Esophagus squamous epithelium (tissue), 5 donors: ENCODE measurements around the gene KANSL1L. TPM values are rescaled to one million over a fixed set of nuclear protein-coding genes. Genes with fewer than 3 reads are reported as not detected.
A peak's percentile ranks its signal among the peaks of the same experiment; 100 is the strongest.
"Not testable (repeated sequence)": the region's sequence is repeated elsewhere in the genome, so short reads cannot be mapped to it uniquely, and the experiment has no call there.

Source experiments
- DNase-seq: peaks from one replicate; lab custom pipeline; 2025; lab: John Stamatoyannopoulos, UW
- H3K27ac ChIP-seq, 4 donors: fragments of 200-600 bp; sonication (generic); one replicate each; pipeline ENCODE4 v1.5.1; 2016 to 2019; ENCODE audit warnings: mild to moderate bottlenecking in 1 of 4
- H3K27me3 ChIP-seq, 4 donors: fragments of 200-600 bp; sonication (generic); 1 replicate in 3 of 4; 2 replicates in 1 of 4; pipeline versions ENCODE4 v1.5.1 to v1.6.0; 2017 to 2021; ENCODE audit warnings: antibody characterized with exemption in 1 of 4
- H3K36me3 ChIP-seq, 3 donors: fragments of 200-600 bp; sonication (generic); one replicate each; pipeline ENCODE4 v1.5.1; 2016 to 2019
- H3K4me1 ChIP-seq, 3 donors: fragments of 200-600 bp; sonication (generic); one replicate each; pipeline ENCODE4 v1.5.1; 2017 to 2019
- H3K4me3 ChIP-seq, 4 donors: fragments of 200-600 bp; sonication (generic); 1 replicate in 3 of 4; 2 replicates in 1 of 4; pipeline ENCODE4 v1.5.1; 2016 to 2019; ENCODE audit warnings: mild to moderate bottlenecking in 2 of 4, moderate library complexity in 1 of 4
- H3K9me3 ChIP-seq, 3 donors: fragments of 200-600 bp; sonication (generic); one replicate each; pipeline ENCODE4 v1.5.1; 2016 to 2019
- POLR2A ChIP-seq, 4 donors: fragments of 450-650 bp; IDR thresholded peaks; one replicate each; pipeline ENCODE4 v1.6.1; 2017; ENCODE audit warnings: antibody characterized with exemption in 4 of 4, mild to moderate bottlenecking in 4 of 4, moderate library complexity in 3 of 4
- WGBS, 2 donors: methylation state at CpG; one replicate each; pipeline ENCODE4 v1.1.5; 2018; 5-methylcytosine and 5-hydroxymethylcytosine counted together
- intact Hi-C: fragments of 100-400 bp; cut with DNase I; formaldehyde crosslinking; loops from one replicate; pipeline ENCODE4 v1.15.0; 2022
- total RNA-seq, 4 donors: library from RNA; depleted of rRNA; stranded (reverse); fragments of >200 nt; gene quantifications; one replicate each; pipeline ENCODE4 v1.1.0, GENCODE V29; 2016
- TF ChIP-seq, protein P1 (sequence below), 6 experiments: fragments of 450-650 bp in 4 of 6; fragments of 200-600 bp in 2 of 6; sonication (generic) in 2 of 6; IDR thresholded peaks; one replicate each; pipeline ENCODE4 v1.5.1; 2016 to 2019; ENCODE audit warnings: antibody characterized with exemption in 6 of 6, mild to moderate bottlenecking in 4 of 6, moderate library complexity in 4 of 6
- donor health status: DM: yes; HTN: yes; CAD: no.

Gene KANSL1L
- total RNA-seq, 4 donors from 2014 or later = 9.1 to 21.7 (median 13.6) TPM

DNA sequence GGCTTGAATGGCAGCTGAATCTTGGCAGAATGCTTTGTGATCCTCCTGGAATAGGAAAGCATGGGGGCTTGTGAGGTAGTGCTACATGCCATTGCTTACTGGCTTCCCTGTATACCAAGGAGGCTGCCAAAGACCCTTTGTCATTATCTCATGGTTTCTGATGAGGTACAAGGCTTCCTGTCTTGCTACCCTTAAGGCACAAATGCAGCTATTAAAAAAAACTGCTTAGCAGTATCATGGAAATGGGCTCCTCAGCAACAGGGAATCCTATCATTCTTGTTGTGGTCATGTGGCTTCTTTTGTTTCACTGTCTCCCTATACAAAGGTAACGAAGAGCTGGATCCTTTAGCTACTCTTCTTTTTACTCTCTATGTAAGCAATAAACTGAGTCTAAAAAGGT is 6.6 kb upstream of the KANSL1L start:
- Histone ChIP-seq H3K4me1 (peaks cover 0 to 9% (median 0%) of the 10 kb centered on the region in 3 donors), H3K4me3 (no peak overlapping the region), H3K27me3 (no peaks in the 10 kb centered on the region), H3K27ac (no peak overlapping the region), H3K9me3 (no peaks in the 10 kb centered on the region), H3K36me3 (no peaks in the 10 kb centered on the region)
- 63 to 78% methylated on average over 1 of the region's 1 CpG for WGBS, 2 donors
- TF ChIP-seq POLR2A (IDR thresholded peaks at IDR 0.05) = no peak
- TF ChIP-seq, protein P1, sequence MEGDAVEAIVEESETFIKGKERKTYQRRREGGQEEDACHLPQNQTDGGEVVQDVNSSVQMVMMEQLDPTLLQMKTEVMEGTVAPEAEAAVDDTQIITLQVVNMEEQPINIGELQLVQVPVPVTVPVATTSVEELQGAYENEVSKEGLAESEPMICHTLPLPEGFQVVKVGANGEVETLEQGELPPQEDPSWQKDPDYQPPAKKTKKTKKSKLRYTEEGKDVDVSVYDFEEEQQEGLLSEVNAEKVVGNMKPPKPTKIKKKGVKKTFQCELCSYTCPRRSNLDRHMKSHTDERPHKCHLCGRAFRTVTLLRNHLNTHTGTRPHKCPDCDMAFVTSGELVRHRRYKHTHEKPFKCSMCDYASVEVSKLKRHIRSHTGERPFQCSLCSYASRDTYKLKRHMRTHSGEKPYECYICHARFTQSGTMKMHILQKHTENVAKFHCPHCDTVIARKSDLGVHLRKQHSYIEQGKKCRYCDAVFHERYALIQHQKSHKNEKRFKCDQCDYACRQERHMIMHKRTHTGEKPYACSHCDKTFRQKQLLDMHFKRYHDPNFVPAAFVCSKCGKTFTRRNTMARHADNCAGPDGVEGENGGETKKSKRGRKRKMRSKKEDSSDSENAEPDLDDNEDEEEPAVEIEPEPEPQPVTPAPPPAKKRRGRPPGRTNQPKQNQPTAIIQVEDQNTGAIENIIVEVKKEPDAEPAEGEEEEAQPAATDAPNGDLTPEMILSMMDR (IDR thresholded peaks at IDR 0.05) = no peak
- DNase-seq = no peak
- intact Hi-C loops = no loop called here

GRCh38 chr2:210177115-210177514 is 5.9 kb upstream of the KANSL1L start:
- H3K4me1 ChIP-seq = peaks cover 0 to 16% (median 3%) of the 10 kb centered on the region in 3 donors
- intact Hi-C loops, H3K27me3 ChIP-seq, H3K27ac ChIP-seq, H3K4me3 ChIP-seq, H3K9me3 ChIP-seq, H3K36me3 ChIP-seq, DNase-seq: not testable (repeated sequence)
- 83 to 94% methylated on average over 1 of the region's 1 CpG for WGBS, 2 donors

GRCh38 chr2:210174086-210174485 is 2.9 kb upstream of the KANSL1L start:
- H3K36me3 ChIP-seq = no peaks in the 10 kb centered on the region
- DNase-seq = no peak
- H3K9me3 ChIP-seq = no peaks in the 10 kb centered on the region
- intact Hi-C loops = no loop called here
- no peak for TF ChIP-seq POLR2A (IDR thresholded peaks at IDR 0.05)
- TF ChIP-seq, protein P1 (IDR thresholded peaks at IDR 0.05) = no peak
- H3K27ac ChIP-seq = no peak overlapping the region
- no peak overlapping the region for H3K4me3 ChIP-seq
- peaks cover 0 to 22% (median 4%) of the 10 kb centered on the region in 3 donors for H3K4me1 ChIP-seq
- H3K27me3 ChIP-seq = no peaks in the 10 kb centered on the region

DNA sequence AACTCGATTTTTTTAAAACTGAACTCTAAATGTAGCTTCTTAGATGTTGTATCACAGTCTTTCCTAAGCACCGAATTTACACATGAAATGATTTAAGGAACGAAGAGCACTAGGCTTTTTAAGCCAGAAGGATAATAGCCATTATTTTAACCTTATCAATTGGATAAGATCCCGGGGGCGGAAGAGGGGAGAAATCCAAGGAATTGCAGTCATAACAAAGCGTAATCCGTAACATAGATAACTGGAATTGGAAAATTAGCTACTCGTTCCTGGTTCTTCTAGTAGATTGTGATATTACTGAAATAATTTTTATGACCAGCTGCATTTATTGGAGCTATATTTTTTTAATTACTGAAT is 988 bp upstream of the KANSL1L start:
- H3K27ac ChIP-seq = peak overlapping the region in 3 of 4 donors; percentile 100
- no peak for DNase-seq
- intact Hi-C loops = no loop called here
- no peaks in the 10 kb centered on the region for H3K9me3 ChIP-seq
- H3K36me3 ChIP-seq = no peaks in the 10 kb centered on the region
- WGBS, 2 donors = 16 to 19% methylated on average over 8 of the region's 8 CpGs
- no peaks in the 10 kb centered on the region for H3K27me3 ChIP-seq
- TF ChIP-seq, protein P1 (IDR thresholded peaks at IDR 0.05) = no peak
- no peak for TF ChIP-seq POLR2A (IDR thresholded peaks at IDR 0.05)
- H3K4me3 ChIP-seq = peak overlapping the region; percentile 71 to 97 (median 92)
- H3K4me1 ChIP-seq = peaks cover 0 to 41% (median 21%) of the 10 kb centered on the region in 3 donors

DNA sequence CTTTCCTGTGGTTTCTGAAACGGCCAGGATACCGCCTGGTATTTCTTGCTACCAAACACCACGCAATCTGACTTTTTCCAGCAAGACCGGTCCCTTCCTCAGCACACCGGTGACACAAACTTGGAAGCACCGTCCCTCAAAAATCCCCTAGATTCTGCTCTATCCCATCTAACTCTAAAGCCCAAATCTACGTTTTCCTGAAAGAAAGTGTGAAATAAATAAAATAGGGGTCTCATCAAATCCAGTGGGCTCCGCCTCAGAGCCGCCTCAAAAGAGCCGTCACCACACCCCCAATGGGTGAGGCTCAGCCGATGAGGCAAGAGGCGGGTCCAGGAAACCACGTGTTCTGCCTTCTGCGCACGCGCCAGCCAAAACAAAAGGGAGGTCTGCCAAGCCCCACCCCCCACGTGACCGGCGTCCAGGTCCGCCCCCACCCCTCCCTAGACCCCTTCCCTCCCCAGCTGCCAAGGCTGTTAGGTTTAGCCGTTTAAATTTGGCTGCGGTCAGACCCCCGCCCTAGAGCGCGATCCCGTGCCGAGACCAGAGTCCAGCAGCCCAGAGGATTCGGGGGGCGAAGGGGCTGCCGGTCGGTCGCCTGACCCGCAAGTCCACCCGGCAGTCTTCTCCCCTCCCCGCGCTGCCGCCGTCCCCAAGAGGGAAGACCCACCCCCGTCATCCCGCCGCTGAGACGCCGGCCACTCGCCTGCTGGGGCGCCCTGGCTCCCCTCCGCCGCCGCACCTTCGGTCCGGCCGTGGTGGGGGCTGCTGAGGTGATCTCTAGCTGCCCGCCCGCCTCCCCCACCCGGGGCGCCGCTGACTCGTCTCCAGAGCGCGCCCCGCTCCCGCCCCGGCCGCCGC is 534 bp downstream of the KANSL1L start:
- Histone ChIP-seq H3K36me3 (no peaks in the 10 kb centered on the region), H3K4me3 (peak overlapping the region; percentile 71 to 97 (median 92)), H3K27me3 (no peaks in the 10 kb centered on the region), H3K9me3 (no peaks in the 10 kb centered on the region), H3K27ac (peak overlapping the region; percentile 98 to 100 (median 100)), H3K4me1 (peaks cover 0 to 56% (median 24%) of the 10 kb centered on the region in 3 donors)
- WGBS, 2 donors = 0 to 1% methylated on average over 6 to 19 of the region's 64 CpGs
- TF ChIP-seq POLR2A (IDR thresholded peaks at IDR 0.05) = peak in 2 of 4 donors; percentile 83 to 92
- TF ChIP-seq, protein P1 (IDR thresholded peaks at IDR 0.05) = no peak
- intact Hi-C loops = no loop called here
- peak; percentile 77 for DNase-seq
